NCI-H1417 treated with DMSO at 0.1 percent for 48 hours (cell line): ENCODE data around the gene VPS13A.
"Not testable (repeated sequence)": the region's sequence is repeated elsewhere in the genome, so short reads cannot be mapped to it uniquely, and the experiment has no call there.

ENCODE experiments used
- DNase-seq: peaks from one replicate; lab custom pipeline; 2025; lab: John Stamatoyannopoulos, UW

VPS13A gene

DNA sequence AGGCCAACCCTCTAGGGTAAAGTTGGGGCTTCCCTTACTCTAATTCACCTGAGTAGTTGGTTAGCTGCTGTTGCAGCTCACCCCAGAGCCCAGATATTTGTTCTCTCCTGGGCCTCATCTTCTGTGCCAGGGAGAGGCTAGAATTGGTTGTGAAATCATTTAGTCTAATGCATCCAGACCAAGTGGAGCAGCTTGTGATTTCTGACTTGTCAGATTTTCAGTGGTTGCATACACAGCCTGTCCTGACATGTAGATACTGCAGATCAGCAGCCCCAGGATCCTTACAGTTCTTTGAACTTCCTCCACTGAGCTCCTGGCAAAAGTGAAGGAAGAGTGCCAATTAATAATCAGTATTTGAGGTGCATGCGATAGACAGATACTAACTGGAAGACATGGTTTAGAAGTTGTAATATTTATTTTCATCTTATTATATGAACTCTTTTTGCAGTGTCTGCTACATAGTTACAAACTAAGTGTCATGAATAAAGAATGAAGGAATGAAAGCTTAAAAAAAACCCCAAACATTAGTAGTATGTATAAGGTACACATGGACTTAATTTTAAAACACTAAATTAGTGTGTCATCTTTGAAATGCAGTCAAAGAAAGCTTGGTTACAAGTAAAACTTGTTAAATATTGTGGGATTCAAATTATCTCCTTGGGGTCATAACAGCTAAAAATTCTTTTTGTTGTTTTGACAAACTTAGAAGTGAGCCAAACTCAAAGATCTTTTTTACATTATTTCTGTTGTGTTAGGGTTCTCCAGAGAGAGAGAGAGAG, 128.5 kb downstream of the VPS13A start:
- no peak for DNase-seq

DNA sequence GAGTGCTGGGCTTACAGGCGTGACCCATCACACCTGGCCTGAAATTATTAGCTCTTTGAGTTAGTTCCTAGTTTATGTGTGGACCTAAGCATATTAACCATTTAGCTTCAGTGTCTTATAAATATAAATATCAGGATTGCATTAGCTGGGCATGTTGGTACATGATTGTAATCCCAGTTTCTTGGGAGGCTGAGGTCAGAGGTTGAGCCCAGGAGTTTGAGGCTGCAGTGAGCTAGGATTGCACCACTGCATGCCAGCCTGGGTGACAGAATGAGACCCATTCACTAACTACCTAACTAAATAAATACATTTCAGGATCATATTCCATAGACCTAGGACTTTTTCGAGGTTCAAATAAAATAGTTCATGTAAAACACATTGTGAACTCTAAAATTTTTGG, 129.8 kb downstream of the VPS13A start:
- no peak for DNase-seq

DNA sequence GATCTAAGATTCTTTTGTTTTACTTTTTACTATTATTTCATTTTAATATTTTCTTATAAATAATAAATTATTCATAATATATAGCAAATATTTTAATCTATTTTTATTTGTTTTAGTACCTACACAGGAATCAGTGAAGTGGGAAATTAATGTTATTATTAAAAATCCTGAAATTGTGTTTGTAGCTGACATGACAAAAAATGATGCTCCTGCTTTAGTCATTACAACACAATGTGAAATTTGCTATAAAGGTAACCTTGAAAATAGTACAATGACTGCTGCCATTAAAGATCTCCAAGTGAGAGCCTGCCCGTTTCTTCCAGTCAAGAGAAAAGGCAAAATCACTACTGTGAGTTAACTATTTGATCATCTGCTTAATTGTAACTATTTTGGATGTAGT, 138.7 kb downstream of the VPS13A start:
- no peak for DNase-seq

DNA sequence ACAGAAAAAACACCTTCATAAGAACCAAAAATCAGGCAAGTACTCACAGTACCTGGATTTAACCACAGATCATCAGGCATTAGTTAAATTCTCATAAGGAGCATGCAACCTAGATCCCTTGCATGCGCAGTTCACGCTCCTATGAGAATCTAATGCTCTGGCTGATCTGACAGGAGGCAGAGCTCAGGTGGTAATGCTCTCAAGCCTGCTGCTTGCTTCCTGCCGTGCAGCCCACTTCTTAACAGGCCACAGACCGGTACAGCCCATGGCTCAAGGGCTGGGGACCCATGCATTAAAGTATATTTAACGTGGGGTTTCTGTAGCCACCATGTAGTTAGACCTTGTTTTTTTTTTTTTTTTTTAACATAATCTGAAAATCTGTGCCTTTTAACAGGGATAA, 147.7 kb downstream of the VPS13A start:
- no peak for DNase-seq

DNA sequence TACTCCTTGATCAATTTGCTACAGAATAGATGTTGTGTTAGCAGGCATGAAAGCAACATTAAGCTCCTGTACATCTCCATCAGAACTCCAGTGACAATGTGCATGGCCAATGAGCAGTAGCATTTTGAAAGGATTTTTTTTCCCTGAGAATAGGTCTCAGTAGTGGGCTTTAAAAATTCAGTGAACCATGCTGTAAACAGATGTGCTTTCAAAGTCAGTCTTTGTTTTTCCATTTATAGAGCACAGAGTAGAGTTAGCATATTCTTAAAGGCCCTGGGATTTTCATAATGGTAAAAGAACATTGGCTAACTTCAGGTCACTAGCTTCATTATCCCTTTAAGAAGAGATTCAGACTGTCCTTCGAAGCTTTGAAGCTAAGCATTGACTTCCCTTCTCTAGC, 150.8 kb downstream of the VPS13A start:
- DNase-seq, result no peak

DNA sequence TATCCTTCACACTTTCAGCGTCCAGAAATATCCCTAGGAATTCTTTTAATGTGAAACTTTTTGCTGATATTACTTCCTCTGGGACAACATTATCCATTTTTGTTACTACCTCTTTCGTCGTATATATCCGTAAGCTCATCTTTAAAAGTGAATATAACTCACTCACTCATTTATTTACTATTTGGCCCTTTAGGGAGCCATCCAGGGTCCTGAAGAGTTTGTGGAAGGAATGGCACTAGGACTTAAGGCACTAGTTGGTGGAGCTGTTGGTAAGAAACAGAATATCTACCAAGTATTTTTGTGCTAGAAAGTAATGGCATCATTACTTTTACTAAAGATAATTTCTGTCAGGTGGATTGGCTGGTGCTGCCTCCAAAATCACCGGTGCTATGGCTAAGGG, 192.7 kb downstream of the VPS13A start:
- DNase-seq, result no peak

DNA sequence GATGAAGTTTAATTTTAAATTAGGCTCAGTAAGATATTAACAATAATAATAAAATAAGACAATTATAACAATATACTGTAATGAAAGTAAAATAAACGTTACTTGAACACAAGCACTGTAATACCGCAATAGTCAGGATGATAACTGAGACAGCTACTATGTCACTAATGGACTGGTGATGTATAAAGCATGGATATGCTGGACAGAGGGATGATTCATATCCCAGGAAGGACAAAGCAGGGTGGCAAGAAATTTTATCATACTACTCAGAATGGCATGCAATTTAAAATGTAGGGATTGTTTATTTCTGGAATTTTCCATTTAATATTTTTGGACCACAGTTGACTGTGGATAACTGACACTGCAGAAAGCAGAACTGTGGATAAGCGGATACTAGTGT, 196.9 kb downstream of the VPS13A start:
- no peak for DNase-seq

DNA sequence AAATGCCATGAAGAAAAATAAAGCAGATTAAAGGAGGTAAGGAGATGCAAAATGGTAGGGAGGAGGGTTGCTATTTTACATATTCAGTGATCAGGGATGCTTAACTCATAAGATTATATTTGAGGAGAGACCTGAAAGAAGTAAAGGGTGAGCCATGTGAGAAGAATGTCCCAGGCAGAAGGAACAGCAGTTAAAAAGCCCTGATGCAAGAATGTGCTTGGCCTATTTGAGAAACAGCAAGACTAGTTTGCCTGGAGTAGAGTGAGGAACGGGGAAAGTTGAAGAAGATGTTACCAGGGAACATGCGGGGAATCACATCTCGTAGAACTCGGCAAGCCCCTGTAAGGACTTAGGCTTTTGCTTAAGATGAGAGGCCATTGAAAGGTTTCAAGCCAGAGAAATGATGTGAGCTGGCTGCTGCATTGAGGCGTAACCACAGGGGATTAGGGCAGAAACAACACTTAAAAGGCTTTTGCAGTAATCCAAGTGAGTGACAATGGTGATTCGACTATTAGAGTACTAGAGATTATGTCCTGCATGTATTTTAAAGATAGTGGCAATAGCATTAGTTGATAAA, 198.7 kb downstream of the VPS13A start:
- no peak for DNase-seq

DNA sequence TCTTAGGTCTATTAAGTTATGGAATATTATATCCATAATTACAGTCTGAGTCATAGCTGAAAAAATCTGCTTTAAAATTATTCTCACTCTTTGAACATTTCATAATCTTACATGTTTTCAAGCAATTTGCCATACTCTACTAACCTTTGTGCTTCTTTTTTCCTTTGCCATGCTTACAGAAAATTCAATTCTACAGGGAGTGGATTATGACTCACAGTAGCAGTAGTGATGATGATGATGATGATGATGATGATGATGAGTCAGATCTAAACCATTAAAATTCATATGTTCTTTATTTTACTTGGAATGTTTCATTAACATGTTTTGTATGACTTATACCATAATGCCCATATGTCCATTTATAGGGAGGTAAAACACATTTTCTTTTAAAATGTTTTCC, 207.1 kb downstream of the VPS13A start:
- no peak for DNase-seq

DNA sequence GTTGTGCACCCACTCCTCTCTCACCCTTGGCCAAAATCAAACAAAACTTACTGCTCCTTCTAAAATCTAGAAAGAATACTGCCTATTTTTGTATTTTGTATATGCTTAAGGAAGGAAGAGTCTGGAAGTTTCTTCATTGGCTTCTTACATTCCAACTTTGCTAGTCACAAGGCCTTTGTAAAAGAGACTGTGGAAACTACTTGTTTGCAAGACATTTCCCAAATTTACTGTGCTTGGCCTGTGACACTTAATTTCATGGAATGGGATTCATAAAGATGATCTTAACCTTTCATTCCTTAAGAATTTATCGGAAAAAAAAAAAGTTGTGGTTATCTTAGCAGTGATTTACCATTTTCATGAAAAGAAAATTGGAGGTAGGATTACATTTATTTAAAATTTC, 208.9 kb downstream of the VPS13A start:
- DNase-seq, result no peak

DNA sequence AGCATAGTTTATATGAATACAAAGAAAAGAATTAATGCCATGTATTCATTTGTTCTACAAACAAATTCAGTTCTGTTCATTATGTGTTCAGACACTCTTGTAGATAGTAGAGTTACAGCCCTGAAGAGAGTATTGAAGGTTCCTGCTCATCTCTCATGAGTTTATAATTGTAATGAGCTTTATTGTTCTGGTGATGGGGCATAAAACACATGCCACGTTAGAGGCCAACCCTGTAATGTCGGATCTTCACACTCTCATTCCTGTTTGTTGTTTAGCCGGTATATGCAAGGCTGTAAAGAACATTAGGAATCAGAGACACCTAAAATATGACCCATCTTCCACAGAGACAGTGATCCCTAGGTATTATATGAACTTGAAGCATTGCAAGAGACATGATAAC, 214.5 kb downstream of the VPS13A start:
- no peak for DNase-seq

DNA sequence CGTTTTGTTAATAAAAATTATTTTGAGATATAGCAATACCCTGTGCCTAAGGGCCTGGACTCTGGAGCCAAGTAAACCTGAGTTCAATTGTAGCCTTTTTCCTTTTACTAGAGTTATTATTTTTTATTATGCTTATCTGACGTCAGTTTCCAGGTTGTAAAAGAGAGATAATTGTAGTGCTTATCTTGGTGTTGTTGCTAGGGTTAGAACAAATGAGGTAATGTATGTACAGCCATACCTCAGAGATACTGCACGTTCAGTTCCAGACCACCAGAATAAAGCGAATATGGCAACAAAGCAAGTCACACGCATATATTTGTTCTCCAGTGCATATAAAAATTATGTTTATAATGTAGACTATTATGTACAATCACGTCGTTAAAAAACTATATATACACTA, 215.0 kb downstream of the VPS13A start:
- no peak for DNase-seq

DNA sequence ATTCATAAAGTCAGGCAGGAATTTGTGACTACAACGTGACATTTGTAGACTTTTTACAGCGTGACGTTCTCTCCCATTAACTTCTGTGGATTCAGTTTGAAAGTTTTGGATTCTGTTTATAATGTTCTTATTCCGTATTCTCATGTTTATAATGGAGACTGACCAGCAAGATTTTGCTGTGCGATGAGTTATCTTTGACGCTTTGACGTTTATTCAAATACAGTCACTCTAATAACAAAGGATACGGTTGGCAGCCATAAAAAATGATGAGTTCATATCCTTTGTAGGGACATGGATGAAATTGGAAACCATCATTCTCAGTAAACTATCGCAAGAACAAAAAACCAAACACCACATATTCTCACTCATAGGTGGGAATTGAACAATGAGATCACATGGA, 221.2 kb downstream of the VPS13A start:
- DNase-seq, result not testable (repeated sequence)

DNA sequence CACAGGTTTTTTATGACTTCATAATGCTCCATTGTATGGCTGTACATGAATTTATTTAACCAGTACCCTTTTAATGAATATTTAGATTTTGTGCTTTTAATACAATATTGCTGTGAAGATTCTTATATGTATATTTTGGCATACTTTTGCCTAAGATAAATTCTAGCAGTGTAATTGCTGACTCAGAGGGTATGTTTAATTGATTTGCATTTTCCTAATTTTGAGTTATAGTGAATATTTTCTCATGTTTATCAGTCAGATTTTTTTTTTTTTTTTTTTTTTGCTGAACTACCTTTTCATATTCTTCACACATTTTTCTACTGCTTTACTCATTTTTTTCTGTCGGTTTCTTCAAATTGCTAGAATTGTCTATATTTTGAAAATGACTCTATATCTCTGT, 222.6 kb downstream of the VPS13A start:
- DNase-seq, result no peak

DNA sequence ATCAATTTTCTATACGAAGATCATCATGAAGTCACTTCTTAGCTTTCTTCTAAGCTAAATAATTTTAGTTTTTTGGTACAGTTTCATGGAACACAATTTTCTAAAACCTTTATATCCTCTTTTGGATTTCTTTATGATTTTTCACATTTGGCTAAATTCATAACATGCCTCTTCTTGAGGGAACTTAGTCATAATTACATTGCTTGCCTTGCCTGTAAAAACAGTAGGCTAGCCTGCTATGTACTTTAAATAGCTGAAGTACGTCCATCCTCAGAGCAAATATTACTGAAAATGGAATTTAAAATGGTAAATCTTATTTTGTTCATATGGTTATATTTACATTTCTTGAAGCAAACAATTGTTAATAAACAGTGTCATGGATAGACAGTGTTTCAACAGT, 225.0 kb downstream of the VPS13A start:
- no peak for DNase-seq

DNA sequence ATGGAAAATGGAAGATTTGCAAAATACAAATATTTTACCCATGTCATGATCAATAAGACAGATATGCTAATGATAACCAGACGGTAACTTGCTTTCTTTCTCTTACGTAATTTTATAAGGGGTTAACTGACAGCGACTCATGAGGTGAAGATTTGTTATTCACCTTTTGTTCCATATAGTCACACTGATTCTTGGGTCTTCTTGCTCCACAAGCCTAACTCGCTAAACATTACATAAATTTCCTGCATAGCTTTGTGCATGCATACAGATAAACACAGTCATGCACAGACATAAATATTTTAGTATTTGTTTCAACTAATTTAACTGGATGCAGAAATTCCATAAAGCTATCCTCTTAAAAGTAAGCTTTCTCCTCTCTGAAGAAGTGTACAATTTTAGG, 225.9 kb downstream of the VPS13A start:
- DNase-seq, result no peak

DNA sequence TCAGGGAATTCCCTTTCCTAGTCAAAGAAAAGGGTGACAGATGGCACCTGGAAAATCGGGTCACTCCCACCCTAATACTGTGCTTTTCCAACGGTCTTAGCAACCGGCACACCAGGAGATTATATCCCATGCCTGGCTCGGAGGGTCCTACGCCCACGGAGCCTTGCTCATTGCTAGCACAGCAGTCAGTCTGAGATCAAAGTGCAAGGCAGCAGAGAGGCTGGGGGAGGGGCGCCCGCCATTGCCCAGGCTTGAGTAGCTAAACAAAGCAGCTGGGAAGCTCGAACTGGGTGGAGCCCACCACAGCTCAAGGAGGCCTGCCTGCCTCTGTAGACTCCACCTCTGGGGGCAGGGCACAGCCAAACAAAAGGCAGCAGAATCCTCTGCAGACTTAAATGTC, 231.2 kb downstream of the VPS13A start:
- DNase-seq, result not testable (repeated sequence)

DNA sequence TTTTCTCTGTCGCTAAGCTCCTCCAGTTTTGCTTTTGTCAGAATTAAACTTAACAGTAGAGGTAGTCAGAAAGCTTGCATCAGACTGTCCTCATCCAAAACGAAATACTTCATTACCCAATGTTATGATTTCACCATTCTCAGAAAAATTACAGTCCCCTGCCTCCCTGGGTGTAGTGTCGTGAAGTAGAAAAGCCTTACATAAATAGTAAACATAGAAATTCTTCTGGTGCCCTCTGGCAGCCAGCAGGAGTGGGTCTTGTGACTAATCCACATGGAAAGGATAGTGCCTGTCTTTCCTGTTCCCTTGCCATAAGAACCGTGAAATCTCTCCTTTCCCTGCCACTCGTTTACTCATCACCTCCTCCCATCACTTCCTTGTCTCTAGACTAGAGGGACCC, 240.2 kb downstream of the VPS13A start:
- no peak for DNase-seq

DNA sequence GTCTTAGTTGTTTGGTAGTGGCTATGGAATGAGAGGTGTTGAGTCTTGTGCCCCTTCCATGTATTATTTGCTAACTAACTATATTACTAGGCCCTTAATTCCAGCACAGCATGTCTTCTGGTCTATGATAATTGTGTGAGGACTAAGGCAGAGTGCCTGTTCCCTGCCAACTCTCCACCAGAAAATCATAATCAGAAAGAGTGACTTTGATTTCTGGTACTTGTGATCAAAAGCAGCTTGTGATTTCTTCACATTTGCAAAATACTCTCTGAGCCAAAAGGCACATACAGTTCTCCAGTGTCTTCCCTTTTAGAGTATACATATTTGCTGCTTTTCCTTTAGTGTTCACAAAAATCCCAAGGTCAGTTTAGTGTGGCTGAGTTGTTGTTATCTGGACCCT, 240.9 kb downstream of the VPS13A start:
- DNase-seq, result no peak

DNA sequence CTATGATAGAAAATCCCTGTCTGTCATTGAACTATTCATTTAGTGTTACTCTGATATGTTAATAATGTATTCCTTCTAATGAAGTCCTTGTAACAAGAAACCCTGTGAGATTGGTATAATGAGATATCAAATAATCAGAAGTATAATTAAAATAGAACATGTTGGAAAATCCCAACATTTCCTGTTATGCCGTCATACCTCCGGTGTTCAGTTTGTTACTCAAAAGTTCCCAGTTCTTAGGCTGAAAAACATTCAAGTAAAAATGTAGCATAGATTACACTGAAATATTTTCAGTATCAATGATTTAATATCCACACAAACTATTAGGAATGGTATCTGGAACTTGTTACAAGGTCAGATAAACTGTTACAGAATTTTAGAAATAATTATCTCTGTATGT, 243.3 kb downstream of the VPS13A start:
- DNase-seq, result no peak

DNA sequence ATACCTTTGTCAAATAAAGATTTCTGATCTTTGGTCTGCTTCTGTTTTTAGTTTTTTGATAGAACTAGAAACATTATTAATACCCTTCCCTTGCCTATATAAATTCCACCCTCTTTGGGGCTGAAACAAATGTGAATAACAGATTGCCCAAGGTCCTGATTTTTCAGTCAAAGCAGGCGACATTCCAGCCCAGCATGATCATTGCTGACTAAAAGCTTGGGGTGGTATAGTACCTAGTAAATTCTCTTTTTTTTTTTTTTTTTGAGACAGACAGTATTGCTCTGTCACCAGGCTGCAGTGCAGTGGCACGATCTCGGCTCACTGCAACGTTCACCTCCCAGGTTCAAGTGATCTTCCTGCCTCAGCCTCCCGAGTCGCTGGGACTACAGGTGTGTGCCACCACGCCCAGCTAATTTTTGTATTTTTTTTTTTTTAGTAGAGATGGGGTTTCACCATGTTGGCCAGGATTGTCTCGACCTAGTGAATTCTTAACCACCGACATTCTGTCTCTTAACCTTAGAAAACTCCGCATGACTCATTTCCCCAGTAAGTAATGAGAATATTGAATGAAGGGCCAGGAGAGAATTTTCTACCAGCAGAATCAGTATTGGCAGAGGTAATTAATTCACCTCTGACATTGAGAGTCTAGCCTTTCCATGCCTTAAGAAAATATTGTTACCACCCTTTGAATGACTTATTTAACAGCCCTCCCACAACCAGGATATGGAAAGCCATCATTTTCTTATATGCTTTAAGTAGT, 244.4 kb downstream of the VPS13A start:
- no peak for DNase-seq

DNA sequence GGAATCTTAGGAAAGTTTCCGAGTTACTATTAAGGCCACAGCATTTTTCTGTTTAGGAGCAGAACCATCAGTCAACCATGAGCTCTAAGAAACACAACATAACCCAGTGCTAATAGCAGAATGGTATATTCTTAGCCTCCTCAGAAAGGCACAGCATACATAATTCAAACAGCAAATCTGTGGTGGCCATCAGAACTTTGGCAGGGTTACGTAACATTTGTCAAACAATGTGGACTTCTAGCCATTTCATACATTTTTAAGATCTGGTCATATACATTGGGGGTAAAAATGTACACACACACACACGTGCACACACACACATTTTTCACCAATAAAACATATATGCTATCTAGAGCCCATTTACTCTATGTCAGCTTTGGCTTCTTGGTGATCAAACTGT, 245.6 kb downstream of the VPS13A start:
- no peak for DNase-seq

DNA sequence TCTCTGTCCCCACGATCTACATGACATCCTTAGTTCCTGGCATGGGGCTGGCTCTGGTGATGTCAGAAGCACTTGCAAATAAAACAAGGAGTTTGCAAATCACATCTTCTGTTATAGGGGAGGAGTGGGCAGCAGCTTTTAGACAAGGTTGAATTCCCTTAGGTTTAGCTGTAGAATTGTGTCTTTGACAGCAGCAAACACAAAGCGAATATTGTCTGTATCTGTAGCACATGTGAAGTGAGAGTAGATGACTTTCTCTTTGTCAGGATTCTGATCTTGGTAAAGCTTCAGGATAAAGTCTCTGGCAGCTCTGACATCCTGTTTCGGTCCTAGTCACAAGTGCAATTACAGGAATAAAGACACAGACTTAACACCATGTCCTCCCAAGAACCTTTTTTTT, 246.5 kb downstream of the VPS13A start:
- DNase-seq, result no peak
